ENCODE measurements around the gene CCR9. TPM values are rescaled to one million over a fixed set of nuclear protein-coding genes. Genes with fewer than 3 reads are reported as not detected.
A peak's percentile ranks its signal among the peaks of the same experiment; 100 is the strongest.

Gene CCR9
- total RNA-seq, 1 donor from 2014 or later: not detected

DNA sequence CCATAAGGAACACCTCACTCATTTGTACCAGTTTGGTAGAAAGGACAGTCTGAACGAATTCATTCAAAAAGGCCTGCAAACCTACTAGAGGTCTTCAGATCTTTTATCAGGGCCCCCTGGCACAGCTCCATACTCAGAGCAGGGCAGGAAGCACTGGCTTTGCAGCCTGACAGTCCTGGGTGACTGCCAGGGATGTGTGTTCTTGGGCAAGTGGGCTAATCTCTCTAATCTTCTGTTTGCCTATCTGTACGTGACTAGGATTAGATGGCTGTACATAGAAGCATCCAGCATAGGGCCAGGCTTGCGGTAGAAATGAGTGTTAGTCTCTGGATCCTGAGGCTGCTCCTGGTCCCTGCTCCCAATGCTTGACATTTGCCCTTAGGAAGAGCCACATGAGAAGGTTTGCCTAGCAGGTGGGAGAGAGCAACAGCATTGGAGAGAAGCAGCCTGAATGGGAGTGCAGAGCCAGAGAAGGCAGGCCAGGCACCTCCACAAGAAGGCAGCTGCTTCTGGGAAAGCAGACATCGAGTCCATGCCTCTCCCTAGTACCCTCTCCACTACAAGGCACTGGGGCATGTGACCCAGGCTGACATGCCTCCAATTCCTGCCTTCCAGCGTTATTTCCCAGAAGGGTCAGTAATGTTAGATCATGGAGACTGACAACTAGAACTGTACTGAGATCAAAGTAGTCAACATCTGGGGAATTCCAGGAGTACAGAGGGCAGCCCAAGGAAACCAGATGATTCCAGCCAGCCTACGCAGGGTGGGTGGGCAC is 55.9 kb downstream of the CCR9 start:
- H3K27ac Mint-ChIP-seq (ENCODE audit: unreplicated experiment): no peak overlapping the region
- no peaks in the 10 kb centered on the region for H3K27me3 Mint-ChIP-seq (ENCODE audit: unreplicated experiment)
- H3K9me3 Mint-ChIP-seq (ENCODE audit: unreplicated experiment): no peaks in the 10 kb centered on the region
- TF ChIP-seq, protein P1, sequence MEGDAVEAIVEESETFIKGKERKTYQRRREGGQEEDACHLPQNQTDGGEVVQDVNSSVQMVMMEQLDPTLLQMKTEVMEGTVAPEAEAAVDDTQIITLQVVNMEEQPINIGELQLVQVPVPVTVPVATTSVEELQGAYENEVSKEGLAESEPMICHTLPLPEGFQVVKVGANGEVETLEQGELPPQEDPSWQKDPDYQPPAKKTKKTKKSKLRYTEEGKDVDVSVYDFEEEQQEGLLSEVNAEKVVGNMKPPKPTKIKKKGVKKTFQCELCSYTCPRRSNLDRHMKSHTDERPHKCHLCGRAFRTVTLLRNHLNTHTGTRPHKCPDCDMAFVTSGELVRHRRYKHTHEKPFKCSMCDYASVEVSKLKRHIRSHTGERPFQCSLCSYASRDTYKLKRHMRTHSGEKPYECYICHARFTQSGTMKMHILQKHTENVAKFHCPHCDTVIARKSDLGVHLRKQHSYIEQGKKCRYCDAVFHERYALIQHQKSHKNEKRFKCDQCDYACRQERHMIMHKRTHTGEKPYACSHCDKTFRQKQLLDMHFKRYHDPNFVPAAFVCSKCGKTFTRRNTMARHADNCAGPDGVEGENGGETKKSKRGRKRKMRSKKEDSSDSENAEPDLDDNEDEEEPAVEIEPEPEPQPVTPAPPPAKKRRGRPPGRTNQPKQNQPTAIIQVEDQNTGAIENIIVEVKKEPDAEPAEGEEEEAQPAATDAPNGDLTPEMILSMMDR (IDR thresholded peaks at IDR 0.05; ENCODE audit: unreplicated experiment): no peak
- H3K4me1 Mint-ChIP-seq (ENCODE audit: unreplicated experiment): peaks cover 6% of the 10 kb centered on the region
- peaks cover 3% of the 10 kb centered on the region for H3K36me3 Mint-ChIP-seq (ENCODE audit: low read depth, unreplicated experiment)
- DNase-seq (ENCODE audit: low spot score): no peak
- H3K4me3 Mint-ChIP-seq (ENCODE audit: unreplicated experiment): no peak overlapping the region

DNA sequence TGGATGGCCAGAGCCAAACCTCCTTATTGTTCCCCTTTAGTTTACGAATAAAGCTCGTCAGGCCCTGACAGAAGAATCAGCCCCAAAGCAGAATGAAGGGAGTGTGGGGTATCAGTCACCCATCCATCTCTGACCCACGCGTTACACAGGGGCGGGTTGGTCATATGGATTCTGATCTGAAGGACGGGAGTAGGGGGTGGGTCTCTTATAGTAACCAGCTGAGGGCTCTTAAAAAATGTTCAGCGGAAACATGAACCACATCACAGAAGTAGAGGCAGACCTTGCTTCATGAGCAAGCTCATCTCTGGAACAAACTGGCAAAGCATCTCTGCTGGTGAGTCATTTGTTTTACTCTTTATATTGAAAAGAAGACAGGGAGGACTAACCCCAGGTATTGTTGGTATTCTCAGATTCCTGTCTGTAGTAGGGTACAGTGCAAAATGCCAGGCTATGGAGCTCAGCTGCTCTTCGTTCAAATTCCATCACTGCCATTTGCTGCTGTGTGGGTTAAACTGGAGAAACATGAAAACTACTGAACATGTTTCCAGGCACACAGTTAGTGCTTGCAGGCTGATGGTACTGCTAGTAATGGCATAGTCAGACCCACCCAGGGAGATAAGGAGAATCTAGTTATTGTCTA is 57.0 kb downstream of the CCR9 start, which contains the start of gene CXCR6:
Gene CXCR6 (plus strand): TSS at position 258 of the 640 bp plus-strand sequence. CDS start 3,018 bp downstream, outside the sequence.
- TF ChIP-seq, protein P1 (IDR thresholded peaks at IDR 0.05; ENCODE audit: unreplicated experiment): no peak
- H3K27me3 Mint-ChIP-seq (ENCODE audit: unreplicated experiment): no peaks in the 10 kb centered on the region
- DNase-seq (ENCODE audit: low spot score): no peak
- H3K36me3 Mint-ChIP-seq (ENCODE audit: low read depth, unreplicated experiment): peaks cover 8% of the 10 kb centered on the region
- H3K9me3 Mint-ChIP-seq (ENCODE audit: unreplicated experiment): no peaks in the 10 kb centered on the region
- H3K4me1 Mint-ChIP-seq (ENCODE audit: unreplicated experiment): peaks cover 3% of the 10 kb centered on the region
- H3K4me3 Mint-ChIP-seq (ENCODE audit: unreplicated experiment): no peak within 1 kb of the TSS
- no peak within 1 kb of the TSS for H3K27ac Mint-ChIP-seq (ENCODE audit: unreplicated experiment)

DNA sequence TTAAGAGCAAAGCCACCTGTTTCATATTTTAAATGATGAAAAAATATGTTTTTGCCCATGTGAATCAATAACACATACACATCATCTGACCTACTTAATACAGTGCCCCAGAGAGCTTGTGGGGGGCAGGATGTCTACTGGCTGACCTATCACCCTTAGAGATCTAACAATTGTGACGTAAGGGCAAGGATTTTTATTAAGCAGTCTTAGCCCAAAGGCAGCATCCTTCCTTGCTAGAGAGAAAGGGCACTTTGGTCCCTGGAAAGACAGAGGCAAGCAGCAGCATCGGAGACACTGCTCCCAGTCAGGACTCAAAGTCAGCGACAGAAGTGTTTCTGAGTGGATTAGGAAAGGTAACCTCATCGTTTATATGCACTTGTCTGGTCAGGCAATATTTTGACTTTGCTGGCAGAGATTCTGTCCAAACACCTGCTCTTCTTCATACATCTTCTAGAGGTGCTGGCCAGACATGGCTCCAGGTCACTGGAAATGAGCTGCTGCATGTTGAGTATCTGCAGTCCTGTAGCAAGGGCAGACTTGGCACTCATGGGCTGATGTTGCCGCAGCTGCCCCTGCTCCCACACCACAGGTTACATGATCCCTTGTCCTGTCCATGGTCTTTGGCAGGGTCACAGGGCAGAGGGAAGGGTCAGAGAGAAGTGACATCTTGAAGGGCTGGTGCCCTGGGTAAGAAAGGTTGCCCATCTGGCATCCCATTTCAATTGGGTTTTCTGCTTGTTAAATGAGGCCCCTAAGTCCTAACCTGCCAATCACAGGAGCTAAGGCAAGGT is 58.7 kb downstream of the CCR9 start:
- Mint-ChIP-seq H3K9me3 (ENCODE audit: unreplicated experiment) (no peaks in the 10 kb centered on the region), H3K27ac (ENCODE audit: unreplicated experiment) (no peak overlapping the region), H3K36me3 (ENCODE audit: low read depth, unreplicated experiment) (peaks cover 12% of the 10 kb centered on the region), H3K4me1 (ENCODE audit: unreplicated experiment) (no peaks in the 10 kb centered on the region), H3K27me3 (ENCODE audit: unreplicated experiment) (no peaks in the 10 kb centered on the region), H3K4me3 (ENCODE audit: unreplicated experiment) (peak overlapping the region; percentile 5)
- no peak for DNase-seq (ENCODE audit: low spot score)
- TF ChIP-seq, protein P1 (IDR thresholded peaks at IDR 0.05; ENCODE audit: unreplicated experiment): no peak

DNA sequence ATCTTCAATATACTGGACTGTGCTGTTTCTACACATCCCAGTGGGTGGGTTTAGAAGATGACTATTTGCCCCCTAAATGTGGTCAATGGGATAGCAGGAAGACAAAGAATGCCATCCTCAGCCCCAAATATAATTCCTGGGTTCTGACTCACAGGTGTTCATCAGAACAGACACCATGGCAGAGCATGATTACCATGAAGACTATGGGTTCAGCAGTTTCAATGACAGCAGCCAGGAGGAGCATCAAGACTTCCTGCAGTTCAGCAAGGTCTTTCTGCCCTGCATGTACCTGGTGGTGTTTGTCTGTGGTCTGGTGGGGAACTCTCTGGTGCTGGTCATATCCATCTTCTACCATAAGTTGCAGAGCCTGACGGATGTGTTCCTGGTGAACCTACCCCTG is 60.0 kb downstream of the CCR9 start:
- Mint-ChIP-seq H3K27me3 (ENCODE audit: unreplicated experiment) (no peaks in the 10 kb centered on the region), H3K4me1 (ENCODE audit: unreplicated experiment) (no peaks in the 10 kb centered on the region), H3K4me3 (ENCODE audit: unreplicated experiment) (no peak overlapping the region), H3K27ac (ENCODE audit: unreplicated experiment) (no peak overlapping the region), H3K9me3 (ENCODE audit: unreplicated experiment) (no peaks in the 10 kb centered on the region), H3K36me3 (ENCODE audit: low read depth, unreplicated experiment) (peaks cover 12% of the 10 kb centered on the region)
- TF ChIP-seq, protein P1 (IDR thresholded peaks at IDR 0.05; ENCODE audit: unreplicated experiment): no peak
- no peak for DNase-seq (ENCODE audit: low spot score)
